ENCODE results near the gene ADAMTS8.

ADAMTS8 gene

DNA sequence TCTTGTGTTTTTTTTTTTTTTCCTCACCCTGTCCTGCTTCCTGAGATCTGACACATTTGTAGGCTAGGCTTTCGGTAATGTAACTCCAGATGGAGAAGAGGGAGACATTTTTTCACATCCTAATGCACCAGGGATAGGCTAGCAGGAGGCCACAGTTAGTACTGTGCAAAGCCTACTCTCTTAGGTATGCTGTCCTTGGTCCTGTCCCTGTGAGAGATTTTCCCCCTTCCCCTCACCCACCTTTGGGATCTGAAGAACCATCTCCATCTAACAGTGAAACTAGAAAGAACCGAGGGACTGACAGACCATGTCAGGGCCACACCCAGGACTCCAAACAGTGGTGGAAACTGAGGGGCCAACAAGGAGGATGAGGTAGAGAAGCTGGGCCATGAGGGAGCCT lies 29.2 kb downstream of the ADAMTS8 start:
- Histone ChIP-seq H3K27me3 (ENCODE audit: control insufficient read depth, insufficient read depth, low read length) (no peaks in the 10 kb centered on the region), H3K4me3 (ENCODE audit: low read length) (no peak overlapping the region), H3K27ac (ENCODE audit: low read length) (no peak overlapping the region), H3K9me3 (ENCODE audit: control insufficient read depth, insufficient read depth, low read length) (no peaks in the 10 kb centered on the region), H3K36me3 (ENCODE audit: control insufficient read depth, insufficient read depth, low read length) (no peaks in the 10 kb centered on the region), H3K4me1 (ENCODE audit: control insufficient read depth, insufficient read depth, low read length) (peaks cover 7% of the 10 kb centered on the region)
- no CpG with 5 or more reads among the region's 2 CpGs for WGBS (ENCODE audit: insufficient coverage, insufficient read length)
- DNase-seq (ENCODE audit: low read depth, low spot score): no peak

- WGBS (ENCODE audit: insufficient coverage, insufficient read length): no CpG with 5 or more reads among the region's 5 CpGs
- H3K4me1 ChIP-seq (ENCODE audit: control insufficient read depth, insufficient read depth, low read length): 0 out of 2 replicates have a peak, but pooled peaks cover 1% of the 10 kb centered on the region
- H3K36me3 ChIP-seq (ENCODE audit: control insufficient read depth, insufficient read depth, low read length): no peaks in the 10 kb centered on the region
- H3K9me3 ChIP-seq (ENCODE audit: control insufficient read depth, insufficient read depth, low read length): no peaks in the 10 kb centered on the region
- no peak for DNase-seq (ENCODE audit: low read depth, low spot score)
- no peaks in the 10 kb centered on the region for H3K27me3 ChIP-seq (ENCODE audit: control insufficient read depth, insufficient read depth, low read length)
- no peak overlapping the region for H3K4me3 ChIP-seq (ENCODE audit: low read length)
- H3K27ac ChIP-seq (ENCODE audit: low read length): no peak overlapping the region
These were observed 30.6 kb downstream of the ADAMTS8 start for GRCh38 chr11:130397780-130398179.

DNA sequence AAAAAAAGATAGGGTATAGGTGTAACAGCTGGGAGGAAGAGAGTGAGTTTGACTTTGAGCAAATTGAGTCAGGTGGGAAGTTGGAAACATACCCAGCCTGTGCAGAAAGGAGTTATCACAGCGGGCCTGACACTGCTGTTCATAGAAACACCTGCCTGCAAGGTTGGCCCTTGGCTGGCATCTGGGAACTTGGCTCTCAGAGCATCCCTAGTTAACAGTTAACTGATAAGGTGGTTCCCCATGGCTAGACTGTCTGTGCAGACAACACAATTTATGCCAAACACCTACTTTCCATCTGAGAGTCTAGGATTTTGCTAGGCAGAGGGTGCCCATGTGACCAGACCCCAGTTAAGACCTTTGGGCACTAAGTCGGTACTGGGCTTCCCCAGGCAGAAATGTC lies 31.4 kb downstream of the ADAMTS8 start:
- Histone ChIP-seq H3K9me3 (ENCODE audit: control insufficient read depth, insufficient read depth, low read length) (no peaks in the 10 kb centered on the region), H3K4me3 (ENCODE audit: low read length) (no peak overlapping the region), H3K4me1 (ENCODE audit: control insufficient read depth, insufficient read depth, low read length) (0 out of 2 replicates have a peak, but pooled peaks cover 1% of the 10 kb centered on the region), H3K36me3 (ENCODE audit: control insufficient read depth, insufficient read depth, low read length) (no peaks in the 10 kb centered on the region), H3K27me3 (ENCODE audit: control insufficient read depth, insufficient read depth, low read length) (no peaks in the 10 kb centered on the region), H3K27ac (ENCODE audit: low read length) (no peak overlapping the region)
- no CpG with 5 or more reads among the region's 2 CpGs for WGBS (ENCODE audit: insufficient coverage, insufficient read length)
- DNase-seq (ENCODE audit: low read depth, low spot score): no peak

GRCh38 chr11:130394615-130395014 lies 33.8 kb downstream of the ADAMTS8 start:
- Histone ChIP-seq H3K4me1 (ENCODE audit: control insufficient read depth, insufficient read depth, low read length) (no peaks in the 10 kb centered on the region; the same call in 1 of the 2 replicates), H3K4me3 (ENCODE audit: low read length) (no peak overlapping the region), H3K27me3 (ENCODE audit: control insufficient read depth, insufficient read depth, low read length) (no peaks in the 10 kb centered on the region), H3K36me3 (ENCODE audit: control insufficient read depth, insufficient read depth, low read length) (no peaks in the 10 kb centered on the region), H3K27ac (ENCODE audit: low read length) (no peak overlapping the region), H3K9me3 (ENCODE audit: control insufficient read depth, insufficient read depth, low read length) (no peaks in the 10 kb centered on the region)
- no CpG with 5 or more reads among the region's 6 CpGs for WGBS (ENCODE audit: insufficient coverage, insufficient read length)
- DNase-seq (ENCODE audit: low read depth, low spot score): no peak

DNA sequence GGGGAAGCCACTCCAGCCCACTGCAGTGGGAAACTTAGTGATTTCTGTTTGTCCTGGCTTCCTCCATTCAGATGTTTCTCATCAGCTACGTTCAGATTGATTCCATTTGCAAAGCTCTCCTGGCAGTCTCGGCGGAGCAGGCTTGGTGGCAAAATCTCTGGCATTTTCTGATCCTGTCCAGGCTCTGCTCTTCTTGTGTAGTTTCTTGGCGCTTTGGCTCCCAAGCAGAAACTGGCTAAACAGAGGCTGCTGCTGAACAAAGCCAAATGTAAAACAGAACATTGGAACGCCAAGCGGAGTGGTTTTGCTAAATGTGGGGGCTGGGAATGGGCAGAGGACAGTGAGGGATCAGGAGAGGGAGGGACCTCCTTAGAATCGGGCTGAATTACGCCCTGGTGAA lies 36.7 kb downstream of the ADAMTS8 start:
- H3K27ac ChIP-seq (ENCODE audit: low read length): no peak overlapping the region
- H3K4me1 ChIP-seq (ENCODE audit: control insufficient read depth, insufficient read depth, low read length): no peaks in the 10 kb centered on the region; the same call in 1 of the 2 replicates
- no peaks in the 10 kb centered on the region for H3K9me3 ChIP-seq (ENCODE audit: control insufficient read depth, insufficient read depth, low read length)
- DNase-seq (ENCODE audit: low read depth, low spot score): no peak
- no CpG with 5 or more reads among the region's 8 CpGs for WGBS (ENCODE audit: insufficient coverage, insufficient read length)
- no peak overlapping the region for H3K4me3 ChIP-seq (ENCODE audit: low read length)
- H3K27me3 ChIP-seq (ENCODE audit: control insufficient read depth, insufficient read depth, low read length): no peaks in the 10 kb centered on the region
- no peaks in the 10 kb centered on the region for H3K36me3 ChIP-seq (ENCODE audit: control insufficient read depth, insufficient read depth, low read length)

DNA sequence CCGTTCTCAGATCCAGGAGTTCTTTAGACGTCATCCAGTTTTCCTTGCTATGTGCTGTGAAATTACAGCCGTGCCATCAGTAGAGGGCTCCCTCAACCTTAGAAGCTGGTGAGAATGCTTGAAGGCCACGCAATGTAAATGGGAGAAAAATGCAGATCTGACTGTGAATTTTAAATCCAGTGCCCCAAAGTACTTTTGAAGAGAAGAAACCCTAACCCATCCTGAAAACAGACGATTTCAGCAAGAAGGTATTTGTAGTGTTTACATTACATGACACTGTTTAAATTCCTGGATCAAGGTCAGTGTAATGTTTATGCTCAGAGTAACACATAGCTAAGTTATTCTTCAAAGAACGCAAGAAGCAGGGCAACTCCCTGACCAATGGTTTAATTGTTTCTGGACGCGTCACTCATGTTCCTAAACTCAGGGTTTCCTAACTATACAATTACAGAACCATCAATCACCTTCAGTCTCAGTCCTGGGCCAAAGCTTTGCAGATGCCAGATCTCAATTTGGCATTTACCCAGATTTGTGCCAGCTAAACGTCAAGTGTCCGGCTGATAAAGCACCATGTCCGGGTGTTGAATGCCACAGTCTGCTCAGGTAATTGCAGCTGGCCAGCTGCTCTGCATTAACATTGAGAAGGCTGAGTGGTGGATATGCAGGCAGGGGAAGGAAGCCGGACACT lies 38.2 kb downstream of the ADAMTS8 start:
- Histone ChIP-seq H3K27ac (ENCODE audit: low read length) (no peak overlapping the region), H3K27me3 (ENCODE audit: control insufficient read depth, insufficient read depth, low read length) (no peaks in the 10 kb centered on the region), H3K4me3 (ENCODE audit: low read length) (no peak overlapping the region), H3K36me3 (ENCODE audit: control insufficient read depth, insufficient read depth, low read length) (no peaks in the 10 kb centered on the region), H3K9me3 (ENCODE audit: control insufficient read depth, insufficient read depth, low read length) (no peaks in the 10 kb centered on the region), H3K4me1 (ENCODE audit: control insufficient read depth, insufficient read depth, low read length) (no peaks in the 10 kb centered on the region; the same call in 1 of the 2 replicates)
- WGBS (ENCODE audit: insufficient coverage, insufficient read length): no CpG with 5 or more reads among the region's 12 CpGs
- no peak for DNase-seq (ENCODE audit: low read depth, low spot score)

- H3K9me3 ChIP-seq (ENCODE audit: control insufficient read depth, insufficient read depth, low read length): no peaks in the 10 kb centered on the region
- no peaks in the 10 kb centered on the region for H3K27me3 ChIP-seq (ENCODE audit: control insufficient read depth, insufficient read depth, low read length)
- no peak for DNase-seq (ENCODE audit: low read depth, low spot score)
- H3K36me3 ChIP-seq (ENCODE audit: control insufficient read depth, insufficient read depth, low read length): no peaks in the 10 kb centered on the region
- H3K4me1 ChIP-seq (ENCODE audit: control insufficient read depth, insufficient read depth, low read length): no peaks in the 10 kb centered on the region; the same call in 1 of the 2 replicates
- WGBS (ENCODE audit: insufficient coverage, insufficient read length): no CpG with 5 or more reads among the region's 16 CpGs
- no peak overlapping the region for H3K4me3 ChIP-seq (ENCODE audit: low read length)
- no peak overlapping the region for H3K27ac ChIP-seq (ENCODE audit: low read length)
These were observed 39.0 kb downstream of the ADAMTS8 start for GRCh38 chr11:130389335-130389935.

GRCh38 chr11:130388607-130389205 lies 39.7 kb downstream of the ADAMTS8 start:
- no peak for DNase-seq (ENCODE audit: low read depth, low spot score)
- H3K27ac ChIP-seq (ENCODE audit: low read length): no peak overlapping the region
- H3K27me3 ChIP-seq (ENCODE audit: control insufficient read depth, insufficient read depth, low read length): no peaks in the 10 kb centered on the region
- H3K4me1 ChIP-seq (ENCODE audit: control insufficient read depth, insufficient read depth, low read length): peaks cover 2% of the 10 kb centered on the region; the same call in 1 of the 2 replicates
- no CpG with 5 or more reads among the region's 11 CpGs for WGBS (ENCODE audit: insufficient coverage, insufficient read length)
- no peaks in the 10 kb centered on the region for H3K36me3 ChIP-seq (ENCODE audit: control insufficient read depth, insufficient read depth, low read length)
- no peak overlapping the region for H3K4me3 ChIP-seq (ENCODE audit: low read length)
- no peaks in the 10 kb centered on the region for H3K9me3 ChIP-seq (ENCODE audit: control insufficient read depth, insufficient read depth, low read length)

DNA sequence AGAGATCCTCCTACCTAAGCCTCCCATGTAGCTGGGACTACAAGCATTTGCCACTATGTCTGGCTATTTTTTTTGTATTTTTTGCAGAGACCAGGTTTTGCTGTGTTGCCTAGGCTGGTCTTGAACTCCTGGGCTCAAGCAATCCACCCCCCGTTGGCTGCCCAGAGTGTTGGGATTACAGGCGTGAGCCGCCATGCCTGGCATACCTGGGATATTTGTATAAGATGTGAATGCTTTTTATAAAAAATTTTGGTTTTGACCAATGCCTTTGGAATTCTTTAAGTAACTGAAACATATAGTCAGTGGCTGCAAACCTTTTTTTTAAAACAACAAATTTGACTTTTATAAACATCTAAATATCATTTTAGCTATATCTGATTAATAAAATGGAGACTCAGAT lies 42.4 kb downstream of the ADAMTS8 start:
- no peak for DNase-seq (ENCODE audit: low read depth, low spot score)
- no peak overlapping the region for H3K4me3 ChIP-seq (ENCODE audit: low read length)
- no peaks in the 10 kb centered on the region for H3K36me3 ChIP-seq (ENCODE audit: control insufficient read depth, insufficient read depth, low read length)
- no peaks in the 10 kb centered on the region for H3K9me3 ChIP-seq (ENCODE audit: control insufficient read depth, insufficient read depth, low read length)
- H3K4me1 ChIP-seq (ENCODE audit: control insufficient read depth, insufficient read depth, low read length): peaks cover 4% of the 10 kb centered on the region; the same call in 1 of the 2 replicates
- no peaks in the 10 kb centered on the region for H3K27me3 ChIP-seq (ENCODE audit: control insufficient read depth, insufficient read depth, low read length)
- WGBS (ENCODE audit: insufficient coverage, insufficient read length): no CpG with 5 or more reads among the region's 3 CpGs
- no peak overlapping the region for H3K27ac ChIP-seq (ENCODE audit: low read length)

DNA sequence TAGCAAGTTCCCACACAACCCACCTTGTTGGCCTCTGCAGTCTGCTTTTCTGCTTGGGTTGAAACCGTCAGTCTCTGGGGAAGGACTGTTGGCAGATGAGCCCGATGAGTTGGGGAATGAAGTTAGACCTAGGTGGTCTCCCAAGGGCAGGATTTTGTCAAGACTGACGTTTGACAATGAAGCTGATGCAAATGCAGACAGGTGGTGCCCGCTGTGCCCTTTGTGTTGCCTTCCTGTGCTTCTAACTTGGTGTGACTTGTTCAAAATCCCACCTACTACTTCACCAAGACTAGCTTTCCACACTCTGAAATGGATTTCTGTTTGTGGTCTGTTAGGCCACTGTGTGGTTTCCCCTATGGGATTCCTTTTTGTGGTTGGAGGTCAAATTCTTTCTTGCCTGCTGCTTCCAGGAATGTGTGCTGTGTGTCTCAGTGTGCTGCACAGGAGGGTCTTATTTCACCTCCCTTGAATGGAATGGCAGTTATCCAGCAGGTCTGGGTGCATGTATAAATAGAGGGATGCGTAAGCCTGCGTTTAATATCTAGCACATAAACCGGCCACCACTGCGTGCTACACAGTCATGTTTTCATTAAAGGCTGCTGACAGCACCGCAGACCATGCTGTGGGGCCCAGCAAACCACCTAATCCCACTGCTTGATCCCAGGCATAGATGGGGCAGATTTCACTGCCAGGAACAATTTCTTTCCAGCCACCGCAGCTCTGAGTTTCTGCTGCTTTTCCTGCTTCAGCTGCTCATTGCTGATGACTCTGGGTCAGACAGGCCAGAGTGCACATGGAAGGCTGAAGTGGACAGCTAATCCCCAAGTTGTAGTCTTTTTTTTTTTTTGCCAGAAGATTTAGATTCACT lies 44.8 kb downstream of the ADAMTS8 start:
- Histone ChIP-seq H3K27ac (ENCODE audit: low read length) (peak overlapping the region; percentile 82), H3K4me3 (ENCODE audit: low read length) (no peak overlapping the region), H3K4me1 (ENCODE audit: control insufficient read depth, insufficient read depth, low read length) (peaks cover 4% of the 10 kb centered on the region; the same call in 1 of the 2 replicates), H3K36me3 (ENCODE audit: control insufficient read depth, insufficient read depth, low read length) (no peaks in the 10 kb centered on the region), H3K27me3 (ENCODE audit: control insufficient read depth, insufficient read depth, low read length) (no peaks in the 10 kb centered on the region), H3K9me3 (ENCODE audit: control insufficient read depth, insufficient read depth, low read length) (no peaks in the 10 kb centered on the region)
- no peak for DNase-seq (ENCODE audit: low read depth, low spot score)
- WGBS (ENCODE audit: insufficient coverage, insufficient read length): no CpG with 5 or more reads among the region's 10 CpGs
